ENCODE data around the gene MAGI2.

Gene MAGI2

DNA sequence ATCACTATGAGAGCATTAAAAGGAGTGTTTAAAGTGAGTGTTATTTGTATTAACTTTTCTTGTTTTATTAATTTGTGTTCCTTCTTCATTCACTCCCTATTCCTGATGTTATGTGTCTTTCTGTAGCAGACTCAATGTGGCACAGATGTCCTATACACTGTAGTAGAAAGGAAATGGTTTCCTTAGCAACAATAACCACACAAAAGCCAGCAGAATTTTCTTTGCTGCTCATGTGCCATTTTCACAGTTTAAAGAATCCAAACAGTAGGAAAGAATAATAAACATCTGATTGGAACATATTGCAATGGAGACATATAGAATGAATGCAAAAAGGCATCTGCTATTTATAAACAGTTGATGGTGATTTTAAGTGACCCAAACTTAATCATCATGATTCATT, 891.3 kb downstream of the MAGI2 start:
- no peak overlapping the region for H3K9ac ChIP-seq (ENCODE audit: low read length in 2 of 2)

DNA sequence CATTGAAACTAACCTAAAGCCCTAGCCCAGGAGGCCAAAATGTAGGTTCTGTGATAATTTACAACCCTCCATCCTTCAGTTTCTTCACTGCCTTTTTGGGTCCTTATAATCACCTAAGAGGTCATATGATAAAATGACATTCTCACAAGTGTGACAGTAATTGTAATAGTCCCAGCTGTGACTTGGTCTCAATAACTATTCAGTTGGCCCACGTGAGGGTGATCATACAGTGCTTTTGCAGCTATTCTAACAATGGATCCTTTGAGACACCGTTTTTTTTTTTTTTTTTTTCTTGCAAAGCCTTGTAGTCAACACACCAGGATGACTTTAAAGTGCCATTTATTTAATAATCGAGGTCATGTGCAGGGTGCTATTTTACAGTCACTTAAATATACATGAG, 894.9 kb downstream of the MAGI2 start:
- Histone ChIP-seq H3K4me1 (ENCODE audit: control insufficient read depth, insufficient read depth, low read length) (no peaks in the 10 kb centered on the region), H3K27me3 (ENCODE audit: control insufficient read depth in 1 of 2, insufficient read depth in 2 of 2, low read length in 2 of 2) (no peaks in the 10 kb centered on the region), H3K27ac (ENCODE audit: low read length) (no peak overlapping the region), H3K9ac (ENCODE audit: low read length in 2 of 2) (no peak overlapping the region), H3K36me3 (ENCODE audit: control insufficient read depth in 2 of 2, insufficient read depth in 2 of 2, low read length in 2 of 2) (no peaks in the 10 kb centered on the region), H3K4me3 (ENCODE audit: low read length in 2 of 2) (no peak overlapping the region), H3K9me3 (ENCODE audit: control insufficient read depth in 2 of 2, low read length in 2 of 2) (no peaks in the 10 kb centered on the region)

More for the DNA sequence above, 891.3 kb downstream of the MAGI2 start:
- Histone ChIP-seq H3K4me1 (ENCODE audit: control insufficient read depth, insufficient read depth, low read length) (no peaks in the 10 kb centered on the region), H3K36me3 (ENCODE audit: control insufficient read depth in 2 of 2, insufficient read depth in 2 of 2, low read length in 2 of 2) (no peaks in the 10 kb centered on the region), H3K9me3 (ENCODE audit: control insufficient read depth in 2 of 2, low read length in 2 of 2) (no peaks in the 10 kb centered on the region), H3K27me3 (ENCODE audit: control insufficient read depth in 1 of 2, insufficient read depth in 2 of 2, low read length in 2 of 2) (no peaks in the 10 kb centered on the region), H3K4me3 (ENCODE audit: low read length in 2 of 2) (no peak overlapping the region), H3K27ac (ENCODE audit: low read length) (no peak overlapping the region)

DNA sequence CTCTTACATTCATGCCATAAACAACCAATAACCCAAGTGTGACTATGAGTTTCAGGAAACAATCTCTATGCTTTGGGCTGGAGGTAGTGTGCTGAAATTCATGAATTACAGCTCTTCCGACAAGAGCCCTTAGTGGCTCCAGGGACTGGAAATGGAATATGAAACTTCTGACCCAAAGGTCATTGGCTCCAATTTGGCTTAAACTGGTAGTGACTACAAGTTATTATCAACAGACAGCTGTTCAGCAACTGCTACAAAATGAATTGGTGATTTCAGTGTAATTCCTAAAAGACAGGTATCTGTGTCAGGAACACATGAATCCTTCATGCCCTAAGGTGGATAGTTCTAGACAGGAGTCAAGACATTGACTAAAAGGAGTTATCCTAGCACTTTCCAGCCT, 909.5 kb downstream of the MAGI2 start:
- Histone ChIP-seq H3K9ac (ENCODE audit: low read length in 2 of 2) (no peak overlapping the region), H3K27me3 (ENCODE audit: control insufficient read depth in 1 of 2, insufficient read depth in 2 of 2, low read length in 2 of 2) (no peaks in the 10 kb centered on the region), H3K4me3 (ENCODE audit: low read length in 2 of 2) (no peak overlapping the region), H3K9me3 (ENCODE audit: control insufficient read depth in 2 of 2, low read length in 2 of 2) (no peaks in the 10 kb centered on the region), H3K36me3 (ENCODE audit: control insufficient read depth in 2 of 2, insufficient read depth in 2 of 2, low read length in 2 of 2) (no peaks in the 10 kb centered on the region), H3K27ac (ENCODE audit: low read length) (no peak overlapping the region), H3K4me1 (ENCODE audit: control insufficient read depth, insufficient read depth, low read length) (no peaks in the 10 kb centered on the region)

DNA sequence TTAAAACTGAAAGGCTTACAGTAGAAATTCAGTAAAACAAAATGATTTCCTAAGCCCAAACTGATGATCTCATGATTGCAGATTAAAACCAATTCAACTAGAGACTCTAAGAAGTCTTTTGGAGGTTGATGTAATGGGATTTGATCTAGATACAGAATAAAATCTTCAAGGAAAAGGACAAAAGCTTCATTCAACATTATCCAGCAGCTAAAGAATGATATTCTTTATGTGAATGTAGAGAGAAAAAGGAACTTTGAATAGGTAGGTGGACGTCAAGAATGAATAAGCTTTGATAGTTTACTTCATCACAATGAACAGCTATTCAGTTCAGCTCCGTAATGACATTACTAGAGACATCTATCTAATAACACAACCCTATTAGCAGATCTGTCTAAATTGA, 910.5 kb downstream of the MAGI2 start:
- Histone ChIP-seq H3K27ac (ENCODE audit: low read length) (no peak overlapping the region), H3K9me3 (ENCODE audit: control insufficient read depth in 2 of 2, low read length in 2 of 2) (no peaks in the 10 kb centered on the region), H3K27me3 (ENCODE audit: control insufficient read depth in 1 of 2, insufficient read depth in 2 of 2, low read length in 2 of 2) (no peaks in the 10 kb centered on the region), H3K36me3 (ENCODE audit: control insufficient read depth in 2 of 2, insufficient read depth in 2 of 2, low read length in 2 of 2) (no peaks in the 10 kb centered on the region), H3K4me3 (ENCODE audit: low read length in 2 of 2) (no peak overlapping the region), H3K9ac (ENCODE audit: low read length in 2 of 2) (no peak overlapping the region), H3K4me1 (ENCODE audit: control insufficient read depth, insufficient read depth, low read length) (no peaks in the 10 kb centered on the region)

DNA sequence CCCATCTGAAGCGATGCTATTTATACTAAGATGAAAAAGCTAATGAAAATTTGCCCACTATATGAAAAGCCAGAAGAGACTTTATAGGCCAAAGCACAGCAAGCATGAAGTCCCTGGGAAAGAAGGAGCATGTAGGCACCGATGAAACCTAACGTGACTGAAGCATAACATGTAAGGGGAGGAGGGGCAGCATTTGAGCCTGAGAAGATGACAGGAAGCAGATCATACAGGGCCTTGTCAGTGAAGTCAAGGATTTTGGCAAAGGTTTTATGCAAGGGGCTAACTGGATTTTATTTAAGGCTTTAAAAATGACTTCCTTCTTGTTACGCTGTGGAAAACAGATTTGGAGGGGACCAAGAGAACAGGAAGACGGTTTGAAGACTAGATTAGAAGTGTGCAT, 910.9 kb downstream of the MAGI2 start:
- Histone ChIP-seq H3K27ac (ENCODE audit: low read length) (no peak overlapping the region), H3K9ac (ENCODE audit: low read length in 2 of 2) (no peak overlapping the region), H3K27me3 (ENCODE audit: control insufficient read depth in 1 of 2, insufficient read depth in 2 of 2, low read length in 2 of 2) (no peaks in the 10 kb centered on the region), H3K36me3 (ENCODE audit: control insufficient read depth in 2 of 2, insufficient read depth in 2 of 2, low read length in 2 of 2) (no peaks in the 10 kb centered on the region), H3K9me3 (ENCODE audit: control insufficient read depth in 2 of 2, low read length in 2 of 2) (no peaks in the 10 kb centered on the region), H3K4me1 (ENCODE audit: control insufficient read depth, insufficient read depth, low read length) (no peaks in the 10 kb centered on the region), H3K4me3 (ENCODE audit: low read length in 2 of 2) (no peak overlapping the region)

DNA sequence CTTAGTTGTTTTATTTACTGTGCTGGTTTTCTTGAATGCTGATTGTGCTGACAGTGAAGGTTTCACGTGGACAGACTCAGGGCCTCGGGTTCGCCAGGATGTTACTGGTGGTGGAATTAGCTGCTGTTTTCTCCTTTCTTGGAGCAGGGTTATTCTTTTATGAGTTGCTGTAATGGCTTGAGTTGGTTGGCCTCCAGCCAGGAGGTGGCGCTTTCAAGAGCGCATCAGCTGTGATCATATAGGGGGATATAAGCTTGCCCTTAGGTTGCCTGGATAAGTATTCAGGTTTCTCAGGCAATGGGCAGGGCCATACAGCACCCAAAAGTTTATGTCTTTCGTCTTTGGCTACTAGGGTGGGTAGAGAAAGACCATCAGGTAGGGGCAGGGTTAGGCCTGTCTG, 913.6 kb downstream of the MAGI2 start:
- Histone ChIP-seq H3K27me3 (ENCODE audit: control insufficient read depth in 1 of 2, insufficient read depth in 2 of 2, low read length in 2 of 2) (no peaks in the 10 kb centered on the region), H3K4me3 (ENCODE audit: low read length in 2 of 2) (no peak overlapping the region), H3K9ac (ENCODE audit: low read length in 2 of 2) (no peak overlapping the region), H3K27ac (ENCODE audit: low read length) (no peak overlapping the region), H3K36me3 (ENCODE audit: control insufficient read depth in 2 of 2, insufficient read depth in 2 of 2, low read length in 2 of 2) (no peaks in the 10 kb centered on the region), H3K4me1 (ENCODE audit: control insufficient read depth, insufficient read depth, low read length) (no peaks in the 10 kb centered on the region), H3K9me3 (ENCODE audit: control insufficient read depth in 2 of 2, low read length in 2 of 2) (no peaks in the 10 kb centered on the region)

DNA sequence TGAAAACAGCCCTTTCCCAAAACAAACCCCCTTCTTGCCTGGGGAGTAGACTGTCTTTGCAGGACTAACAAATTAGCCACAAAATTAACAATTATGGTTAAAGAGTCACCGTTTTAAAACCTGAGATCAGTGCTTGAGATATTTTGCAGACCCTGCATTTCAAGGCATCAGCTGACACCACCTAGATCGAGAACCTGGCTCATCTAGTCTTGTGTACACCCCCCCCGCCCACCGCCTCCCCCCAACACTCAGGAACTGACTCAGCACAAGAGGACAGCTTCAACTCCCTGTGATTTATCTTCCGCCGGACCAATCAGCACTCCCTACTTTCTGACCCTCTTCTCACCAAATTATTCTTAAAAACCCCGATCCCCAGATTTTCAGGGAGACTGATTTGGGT, 917.8 kb downstream of the MAGI2 start:
- no peak overlapping the region for H3K27ac ChIP-seq (ENCODE audit: low read length)
- no peaks in the 10 kb centered on the region for H3K9me3 ChIP-seq (ENCODE audit: control insufficient read depth in 2 of 2, low read length in 2 of 2)
- H3K36me3 ChIP-seq (ENCODE audit: control insufficient read depth in 2 of 2, insufficient read depth in 2 of 2, low read length in 2 of 2) = no peaks in the 10 kb centered on the region
- no peak overlapping the region for H3K4me3 ChIP-seq (ENCODE audit: low read length in 2 of 2)
- no peak overlapping the region for H3K9ac ChIP-seq (ENCODE audit: low read length in 2 of 2)
- no peaks in the 10 kb centered on the region for H3K4me1 ChIP-seq (ENCODE audit: control insufficient read depth, insufficient read depth, low read length)
- no peaks in the 10 kb centered on the region for H3K27me3 ChIP-seq (ENCODE audit: control insufficient read depth in 1 of 2, insufficient read depth in 2 of 2, low read length in 2 of 2)

DNA sequence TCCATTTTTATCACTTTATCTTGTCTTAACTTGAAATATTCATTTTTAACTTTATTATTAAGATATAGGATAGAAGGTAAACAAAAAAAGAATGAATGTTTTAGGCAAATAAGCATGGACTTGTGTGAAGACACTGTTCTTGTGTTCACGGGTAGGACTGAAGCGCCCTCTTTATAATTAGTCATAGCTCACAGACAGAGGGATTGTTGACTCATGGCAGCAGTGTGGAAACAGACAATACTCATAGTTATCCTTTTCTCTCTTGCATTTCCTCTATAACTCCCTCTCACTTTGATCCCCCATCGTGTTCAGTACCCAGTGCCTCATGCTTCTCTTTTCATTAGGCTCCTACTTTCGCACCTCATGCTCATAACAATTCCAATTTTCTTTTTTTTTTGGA, 923.1 kb downstream of the MAGI2 start:
- Histone ChIP-seq H3K27ac (ENCODE audit: low read length) (no peak overlapping the region), H3K4me1 (ENCODE audit: control insufficient read depth, insufficient read depth, low read length) (no peaks in the 10 kb centered on the region), H3K9me3 (ENCODE audit: control insufficient read depth in 2 of 2, low read length in 2 of 2) (no peaks in the 10 kb centered on the region), H3K4me3 (ENCODE audit: low read length in 2 of 2) (no peak overlapping the region), H3K9ac (ENCODE audit: low read length in 2 of 2) (no peak overlapping the region), H3K36me3 (ENCODE audit: control insufficient read depth in 2 of 2, insufficient read depth in 2 of 2, low read length in 2 of 2) (no peaks in the 10 kb centered on the region), H3K27me3 (ENCODE audit: control insufficient read depth in 1 of 2, insufficient read depth in 2 of 2, low read length in 2 of 2) (no peaks in the 10 kb centered on the region)

DNA sequence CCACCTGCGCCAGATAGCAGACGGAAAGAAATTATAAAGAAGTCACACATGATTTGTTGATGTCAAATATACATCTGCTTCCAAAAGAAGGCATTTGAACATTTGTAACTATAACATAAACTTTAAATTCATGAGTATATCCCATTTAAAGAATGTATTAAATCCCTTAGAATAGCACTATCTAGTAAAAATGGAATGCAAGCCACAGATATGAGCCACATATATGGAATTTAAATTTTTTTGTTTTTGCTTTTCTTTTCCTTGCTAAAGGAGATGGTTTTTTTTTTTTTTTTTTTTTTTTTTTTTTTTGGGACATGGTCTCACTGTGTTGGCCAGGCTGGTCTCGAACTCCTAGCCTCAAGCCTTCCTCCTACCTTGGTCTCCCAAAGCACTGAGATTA, 924.1 kb downstream of the MAGI2 start:
- H3K9me3 ChIP-seq (ENCODE audit: control insufficient read depth in 2 of 2, low read length in 2 of 2) = no peaks in the 10 kb centered on the region
- no peaks in the 10 kb centered on the region for H3K36me3 ChIP-seq (ENCODE audit: control insufficient read depth in 2 of 2, insufficient read depth in 2 of 2, low read length in 2 of 2)
- no peak overlapping the region for H3K9ac ChIP-seq (ENCODE audit: low read length in 2 of 2)
- no peak overlapping the region for H3K27ac ChIP-seq (ENCODE audit: low read length)
- H3K4me1 ChIP-seq (ENCODE audit: control insufficient read depth, insufficient read depth, low read length) = no peaks in the 10 kb centered on the region
- no peaks in the 10 kb centered on the region for H3K27me3 ChIP-seq (ENCODE audit: control insufficient read depth in 1 of 2, insufficient read depth in 2 of 2, low read length in 2 of 2)
- no peak overlapping the region for H3K4me3 ChIP-seq (ENCODE audit: low read length in 2 of 2)

DNA sequence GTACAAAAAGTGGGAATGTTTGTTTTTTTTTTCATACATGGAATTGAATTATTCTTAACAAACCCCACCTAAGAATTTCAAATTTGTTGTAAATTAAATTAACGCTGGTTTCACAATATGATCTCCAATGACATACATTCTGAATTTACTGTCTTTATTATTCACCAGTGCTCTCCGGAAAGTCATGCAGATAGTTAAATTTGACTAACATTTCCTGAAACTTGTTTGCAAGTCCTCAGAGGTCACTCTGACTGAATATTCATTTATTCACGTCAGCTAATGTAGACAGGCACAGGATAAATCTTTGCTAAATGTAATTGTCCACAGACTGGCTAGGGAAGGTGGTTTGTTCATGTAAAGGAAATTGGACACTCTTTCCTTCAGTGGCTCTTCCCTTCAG, 924.5 kb downstream of the MAGI2 start:
- no peaks in the 10 kb centered on the region for H3K9me3 ChIP-seq (ENCODE audit: control insufficient read depth in 2 of 2, low read length in 2 of 2)
- no peak overlapping the region for H3K9ac ChIP-seq (ENCODE audit: low read length in 2 of 2)
- H3K27me3 ChIP-seq (ENCODE audit: control insufficient read depth in 1 of 2, insufficient read depth in 2 of 2, low read length in 2 of 2) = no peaks in the 10 kb centered on the region
- H3K4me1 ChIP-seq (ENCODE audit: control insufficient read depth, insufficient read depth, low read length) = no peaks in the 10 kb centered on the region
- H3K36me3 ChIP-seq (ENCODE audit: control insufficient read depth in 2 of 2, insufficient read depth in 2 of 2, low read length in 2 of 2) = no peaks in the 10 kb centered on the region
- H3K27ac ChIP-seq (ENCODE audit: low read length) = no peak overlapping the region
- H3K4me3 ChIP-seq (ENCODE audit: low read length in 2 of 2) = no peak overlapping the region

DNA sequence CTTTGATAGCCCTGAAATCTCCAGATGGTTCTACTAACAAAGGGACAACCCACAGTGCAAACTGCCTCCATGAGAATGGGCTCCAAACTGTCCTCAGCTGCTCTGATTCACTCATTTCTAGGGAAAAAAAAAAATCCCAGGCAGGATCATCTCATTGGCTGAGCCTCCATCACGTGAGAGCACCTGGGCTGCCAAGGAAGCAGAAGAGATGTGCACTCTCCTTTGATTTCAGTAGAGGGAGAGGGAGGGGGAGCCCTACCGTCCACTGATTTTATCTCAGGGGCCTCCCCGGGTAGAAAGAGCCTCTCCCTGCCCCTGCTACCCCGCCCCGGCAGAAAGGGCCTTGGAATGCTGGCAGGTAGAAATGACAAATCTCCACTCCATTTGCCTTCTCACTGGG, 929.5 kb downstream of the MAGI2 start:
- H3K4me1 ChIP-seq (ENCODE audit: control insufficient read depth, insufficient read depth, low read length) = no peaks in the 10 kb centered on the region
- no peaks in the 10 kb centered on the region for H3K9me3 ChIP-seq (ENCODE audit: control insufficient read depth in 2 of 2, low read length in 2 of 2)
- H3K36me3 ChIP-seq (ENCODE audit: control insufficient read depth in 2 of 2, insufficient read depth in 2 of 2, low read length in 2 of 2) = no peaks in the 10 kb centered on the region
- no peak overlapping the region for H3K27ac ChIP-seq (ENCODE audit: low read length)
- H3K27me3 ChIP-seq (ENCODE audit: control insufficient read depth in 1 of 2, insufficient read depth in 2 of 2, low read length in 2 of 2) = no peaks in the 10 kb centered on the region
- H3K9ac ChIP-seq (ENCODE audit: low read length in 2 of 2) = no peak overlapping the region
- no peak overlapping the region for H3K4me3 ChIP-seq (ENCODE audit: low read length in 2 of 2)

DNA sequence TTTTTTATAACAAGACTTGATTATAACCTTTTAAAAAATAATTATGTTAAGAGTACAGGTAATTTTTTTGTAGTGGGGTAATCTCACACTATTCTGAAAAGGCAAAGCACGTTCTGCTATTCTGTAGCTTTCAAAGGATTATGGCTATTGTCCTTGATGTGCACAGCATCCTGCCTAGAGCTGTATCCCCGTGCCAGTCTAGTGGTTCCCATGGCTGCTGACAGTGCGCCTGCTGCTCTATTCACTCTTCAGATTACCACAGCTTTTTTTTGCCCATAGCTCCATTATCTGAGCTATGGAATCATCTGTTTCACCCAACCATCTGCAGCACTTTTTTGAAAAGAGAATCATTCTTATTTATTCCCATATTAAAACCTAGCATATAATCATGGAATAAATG, 931.5 kb downstream of the MAGI2 start:
- Histone ChIP-seq H3K27ac (ENCODE audit: low read length) (no peak overlapping the region), H3K4me1 (ENCODE audit: control insufficient read depth, insufficient read depth, low read length) (no peaks in the 10 kb centered on the region), H3K27me3 (ENCODE audit: control insufficient read depth in 1 of 2, insufficient read depth in 2 of 2, low read length in 2 of 2) (no peaks in the 10 kb centered on the region), H3K4me3 (ENCODE audit: low read length in 2 of 2) (no peak overlapping the region), H3K9me3 (ENCODE audit: control insufficient read depth in 2 of 2, low read length in 2 of 2) (no peaks in the 10 kb centered on the region), H3K9ac (ENCODE audit: low read length in 2 of 2) (no peak overlapping the region), H3K36me3 (ENCODE audit: control insufficient read depth in 2 of 2, insufficient read depth in 2 of 2, low read length in 2 of 2) (no peaks in the 10 kb centered on the region)
